GM10248 (cell line): ENCODE results near the gene EMP3.

ENCODE experiments used
- CTCF ChIA-PET: fragments of 300-600 bp; sonication (Branson Sonifier 250); formaldehyde crosslinking; extraction: SDS; loops from one replicate; lab custom pipeline; 2021; ENCODE audit warnings: antibody characterized with exemption; lab: Yijun Ruan, JAX
- POLR2A ChIA-PET: fragments of 350-650 bp; sonication (Branson Sonifier 250); formaldehyde crosslinking; extraction: SDS; loops from one replicate; lab custom pipeline; 2020; ENCODE audit warnings: antibody characterized with exemption; lab: Yijun Ruan, JAX
- DNase-seq: peaks from one replicate; pipeline ENCODE4 v3.0.0; 2012; ENCODE audit errors: extremely low spot score
- CTCF ChIP-seq: IDR thresholded peaks from 2 replicates; pipeline ENCODE4 v1.5.1; 2012; ENCODE audit warnings: mild to moderate bottlenecking, low read depth; ENCODE audit errors: extremely low read depth, missing control alignments, control extremely low read depth

EMP3 gene

GRCh38 chr19:48333467-48334384, 8.4 kb downstream of the EMP3 start:
- ChIA-PET POLR2A (interaction anchor here (0.5 to 1.3 kb wide), 7 partner anchors 12 to 634 kb away, joined by 3 to 10 read pairs (median 7); partner anchors contain the start of genes RPL18, SPHK2, SYNGR4 and TMEM143), CTCF (interaction anchor here (0.8 to 10.7 kb wide), 25 partner anchors 8 to 275 kb away, joined by 3 to 248 read pairs (median 6); partner anchors contain the start of genes CARD8, EMP3, SPACA4 and SYNGR4)
- peak; percentile 96 for TF ChIP-seq CTCF
- peak; percentile 94 for DNase-seq

- CTCF ChIA-PET = interaction anchor here (1.3 to 10.7 kb wide), 3 partner anchors 8 to 20 kb away, joined by 3 to 248 read pairs (median 5); partner anchors contain the start of gene EMP3
- no peak for DNase-seq
- no peak for TF ChIP-seq CTCF
- POLR2A ChIA-PET = no interaction called here
Measured at GRCh38 chr19:48338253-48338755, 13.0 kb downstream of the EMP3 start.

GRCh38 chr19:48338802-48339503, 13.6 kb downstream of the EMP3 start:
- no peak for TF ChIP-seq CTCF
- ChIA-PET CTCF (interaction anchor here (1.2 to 3.2 kb wide), 6 partner anchors 12 to 246 kb away, joined by 3 to 9 read pairs (median 6); partner anchors contain the start of genes SYNGR4 and TMEM143), POLR2A (interaction anchor here (0.6 kb wide), 1 partner anchor 242 kb away, joined by 10 read pairs; no protein-coding TSS in a partner anchor)
- DNase-seq = no peak

GRCh38 chr19:48340995-48341394, 15.6 kb downstream of the EMP3 start:
- POLR2A ChIA-PET = no interaction called here
- DNase-seq = no peak
- CTCF ChIA-PET = interaction anchor here (0.7 to 3.2 kb wide), 8 partner anchors 8 to 247 kb away, joined by 3 to 9 read pairs (median 4); no protein-coding TSS in a partner anchor
- no peak for TF ChIP-seq CTCF

GRCh38 chr19:48341515-48342413, 16.4 kb downstream of the EMP3 start:
- ChIA-PET CTCF (interaction anchor here (0.7 to 3.2 kb wide), 5 partner anchors 8 to 246 kb away, joined by 3 to 9 read pairs (median 4); no protein-coding TSS in a partner anchor), POLR2A (no interaction called here)
- DNase-seq = no peak
- no peak for TF ChIP-seq CTCF
